RWPE2 (cell line): ENCODE measurements around the gene RBM20.
A peak's percentile ranks its signal among the peaks of the same experiment; 100 is the strongest.

Experiments used
- ATAC-seq: fragments of 200-7000 bp; cut with Tn5 transposase; 3 replicates; pipeline ENCODE4 v1.9.1; 2021; ENCODE audit warnings: low read depth
- DNase-seq: peaks from one replicate; pipeline ENCODE4 v3.0.0-alpha.2; 2020; ENCODE audit warnings: low spot score
- H3K27ac ChIP-seq: fragments of 450-650 bp; 2 replicates; pipeline ENCODE4 v1.5.1; 2017; ENCODE audit warnings: mild to moderate bottlenecking; ENCODE audit not compliant: poor library complexity, severe bottlenecking
- H3K27me3 ChIP-seq: fragments of 250-450 bp; sonication (Bioruptor Pico); 2 replicates; pipeline ENCODE4 v1.5.1; 2021; ENCODE audit warnings: mild to moderate bottlenecking, moderate library complexity; ENCODE audit not compliant: insufficient read depth, poor library complexity, severe bottlenecking
- H3K36me3 ChIP-seq: fragments of 250-450 bp; sonication (Bioruptor Pico); 2 replicates; pipeline ENCODE4 v1.5.1; 2020; ENCODE audit warnings: low read depth, mild to moderate bottlenecking, moderate library complexity
- H3K4me1 ChIP-seq: fragments of 250-450 bp; sonication (Bioruptor Pico); 2 replicates; pipeline ENCODE4 v1.5.1; 2021; ENCODE audit warnings: mild to moderate bottlenecking, moderate library complexity; ENCODE audit not compliant: insufficient read depth, poor library complexity, severe bottlenecking
- H3K4me3 ChIP-seq: fragments of 250-450 bp; sonication (Bioruptor Pico); 2 replicates; pipeline ENCODE4 v1.5.1; 2021; ENCODE audit warnings: mild to moderate bottlenecking, moderate library complexity; ENCODE audit not compliant: severe bottlenecking
- H3K9me3 ChIP-seq: fragments of 250-450 bp; sonication (Bioruptor Pico); 2 replicates; pipeline ENCODE4 v1.5.1; 2021; ENCODE audit warnings: mild to moderate bottlenecking, moderate library complexity; ENCODE audit not compliant: severe bottlenecking
- CTCF ChIP-seq: fragments of 450-650 bp; IDR thresholded peaks from one replicate; pipeline ENCODE4 v1.5.1; 2017; ENCODE audit warnings: mild to moderate bottlenecking, moderate library complexity; ENCODE audit not compliant: poor library complexity, severe bottlenecking

Gene RBM20

GRCh38 chr10:110643035-110643652 lies 992 bp upstream of the RBM20 start:
- Histone ChIP-seq H3K36me3 (no peaks in the 10 kb centered on the region), H3K4me1 (peaks cover 8% of the 10 kb centered on the region), H3K4me3 (peak overlapping the region; percentile 41), H3K27me3 (peaks cover 55% of the 10 kb centered on the region), H3K27ac (no peak overlapping the region), H3K9me3 (no peaks in the 10 kb centered on the region)
- ATAC-seq: no peak
- no peak for TF ChIP-seq CTCF
- no peak for DNase-seq

- Histone ChIP-seq H3K27me3 (peaks cover 55% of the 10 kb centered on the region), H3K36me3 (no peaks in the 10 kb centered on the region), H3K4me1 (peaks cover 8% of the 10 kb centered on the region), H3K9me3 (no peaks in the 10 kb centered on the region), H3K4me3 (peak overlapping the region; percentile 41), H3K27ac (no peak overlapping the region)
- ATAC-seq: no peak
- no peak for DNase-seq
- no peak for TF ChIP-seq CTCF
Observed at GRCh38 chr10:110644598-110645462, 694 bp downstream of the RBM20 start.

GRCh38 chr10:110646417-110647135 lies 2.4 kb downstream of the RBM20 start:
- DNase-seq (no peak), ATAC-seq (no peak)
- Histone ChIP-seq H3K36me3 (no peaks in the 10 kb centered on the region), H3K4me1 (no peaks in the 10 kb centered on the region), H3K4me3 (no peak overlapping the region), H3K9me3 (no peaks in the 10 kb centered on the region), H3K27me3 (peaks cover 47% of the 10 kb centered on the region), H3K27ac (no peak overlapping the region)
- TF ChIP-seq CTCF: no peak

- Histone ChIP-seq H3K9me3 (no peaks in the 10 kb centered on the region), H3K4me1 (no peaks in the 10 kb centered on the region), H3K27me3 (peaks cover 42% of the 10 kb centered on the region), H3K36me3 (no peaks in the 10 kb centered on the region), H3K4me3 (no peak overlapping the region), H3K27ac (no peak overlapping the region)
- ATAC-seq (no peak), DNase-seq (no peak)
- TF ChIP-seq CTCF: no peak
Observed at GRCh38 chr10:110647136-110647430, 2.9 kb downstream of the RBM20 start.
